Liver (tissue), 9 donors: ENCODE data around the gene PARP16. TPM values are rescaled to one million over a fixed set of nuclear protein-coding genes. Genes with fewer than 3 reads are reported as not detected.

ENCODE experiments used
- DNase-seq: peaks from one replicate; pipeline ENCODE4 v3.0.0-alpha.2; 2017; ENCODE audit warnings: low spot score
- H3K27ac ChIP-seq, 2 donors: one replicate each; pipeline ENCODE4 v1.7.0; 2013; ENCODE audit warnings: inconsistent platforms in 2 of 2, low read length in 2 of 2, control low read depth in 1 of 2, low read depth in 1 of 2, mild to moderate bottlenecking in 1 of 2
- H3K27me3 ChIP-seq, 4 donors: one replicate each; pipeline versions ENCODE4 v1.6.1 to v1.7.0; 2013; ENCODE audit warnings: low read length in 3 of 4, inconsistent platforms in 1 of 4, mild to moderate bottlenecking in 1 of 4, moderate library complexity in 1 of 4; ENCODE audit not compliant: control insufficient read depth in 4 of 4, insufficient read depth in 4 of 4
- H3K36me3 ChIP-seq, 4 donors: one replicate each; pipeline versions ENCODE4 v1.6.1 to v1.7.0; 2013; ENCODE audit warnings: low read length in 3 of 4, mild to moderate bottlenecking in 3 of 4, low read depth in 1 of 4, moderate library complexity in 1 of 4; ENCODE audit not compliant: control insufficient read depth in 4 of 4, insufficient read depth in 3 of 4
- H3K4me1 ChIP-seq, 4 donors: one replicate each; pipeline versions ENCODE4 v1.6.1 to v1.7.0; 2013; ENCODE audit warnings: low read length in 3 of 4, mild to moderate bottlenecking in 3 of 4, moderate library complexity in 1 of 4; ENCODE audit not compliant: control insufficient read depth in 4 of 4, insufficient read depth in 4 of 4
- H3K4me3 ChIP-seq, 3 donors: one replicate each; pipeline versions ENCODE4 v1.6.1 to v1.7.0; 2013; ENCODE audit warnings: low read length in 3 of 3, control low read depth in 1 of 3, low read depth in 1 of 3, mild to moderate bottlenecking in 1 of 3
- H3K9ac ChIP-seq, 2 donors: one replicate each; pipeline ENCODE4 v1.7.0; 2013; ENCODE audit warnings: low read length in 2 of 2, mild to moderate bottlenecking in 2 of 2, moderate library complexity in 2 of 2, control low read depth in 1 of 2, low read depth in 1 of 2
- H3K9me3 ChIP-seq, 4 donors: one replicate each; pipeline versions ENCODE4 v1.6.1 to v1.7.0; 2013; ENCODE audit warnings: low read length in 3 of 4; ENCODE audit not compliant: control insufficient read depth in 4 of 4
- ATF3 ChIP-seq: IDR thresholded peaks from 2 replicates; pipeline ENCODE4 v1.6.1; 2016; ENCODE audit warnings: antibody characterized with exemption
- CTCF ChIP-seq: fragments of 150-350 bp; IDR thresholded peaks from 2 replicates; pipeline ENCODE4 v1.5.1; 2017; ENCODE audit warnings: improper control_type of control experiment, low read depth, low read length; ENCODE audit not compliant: missing input control
- EGR1 ChIP-seq, 2 donors: IDR thresholded peaks; 2 replicates each; pipeline ENCODE4 v1.6.1; 2016 to 2018; ENCODE audit warnings: antibody characterized with exemption in 2 of 2, low read depth in 2 of 2
- FOXA1 ChIP-seq: IDR thresholded peaks from 2 replicates; pipeline ENCODE4 v1.6.1; 2016; ENCODE audit warnings: antibody characterized with exemption
- FOXA2 ChIP-seq: IDR thresholded peaks from 2 replicates; pipeline ENCODE4 v1.6.1; 2016; ENCODE audit warnings: antibody characterized with exemption
- GABPA ChIP-seq, 2 donors: IDR thresholded peaks in 1 of 2; conservative IDR thresholded peaks in 1 of 2; 2 replicates each; pipeline ENCODE4 v1.6.1; 2016; ENCODE audit warnings: antibody characterized with exemption in 2 of 2, mild to moderate bottlenecking in 1 of 2, moderate library complexity in 1 of 2
- HNF4A ChIP-seq, 2 donors: conservative IDR thresholded peaks; 2 replicates each; pipeline ENCODE4 v1.6.1; 2016; ENCODE audit warnings: antibody characterized with exemption in 2 of 2, mild to moderate bottlenecking in 2 of 2
- HNF4G ChIP-seq: IDR thresholded peaks from 2 replicates; pipeline ENCODE4 v1.6.1; 2016; ENCODE audit warnings: antibody characterized with exemption
- JUND ChIP-seq, 2 donors: IDR thresholded peaks; 2 replicates each; pipeline ENCODE4 v1.6.1; 2016; ENCODE audit warnings: antibody characterized with exemption in 2 of 2
- NR2F2 ChIP-seq: IDR thresholded peaks from 2 replicates; pipeline ENCODE4 v1.6.1; 2016; ENCODE audit warnings: antibody characterized with exemption
- RAD21 ChIP-seq, 2 donors: IDR thresholded peaks; 2 replicates each; pipeline ENCODE4 v1.6.1; 2016; ENCODE audit warnings: antibody characterized with exemption in 2 of 2, mild to moderate bottlenecking in 2 of 2
- REST ChIP-seq: IDR thresholded peaks from 2 replicates; pipeline ENCODE4 v1.6.1; 2016; ENCODE audit warnings: antibody characterized with exemption, mild to moderate bottlenecking
- RXRA ChIP-seq, 2 donors: IDR thresholded peaks; 2 replicates each; pipeline ENCODE4 v1.6.1; 2017 to 2018; ENCODE audit warnings: antibody characterized with exemption in 2 of 2, mild to moderate bottlenecking in 1 of 2
- SP1 ChIP-seq: IDR thresholded peaks from 2 replicates; pipeline ENCODE4 v1.6.1; 2018; ENCODE audit warnings: antibody characterized with exemption, mild to moderate bottlenecking
- TAF1 ChIP-seq: conservative IDR thresholded peaks from 2 replicates; pipeline ENCODE4 v1.6.1; 2016; ENCODE audit warnings: antibody characterized with exemption, mild to moderate bottlenecking
- YY1 ChIP-seq: IDR thresholded peaks from 2 replicates; pipeline ENCODE4 v1.6.1; 2016; ENCODE audit warnings: antibody characterized with exemption, mild to moderate bottlenecking
- ZBTB33 ChIP-seq: IDR thresholded peaks from 2 replicates; pipeline ENCODE4 v1.6.1; 2016; ENCODE audit warnings: antibody characterized with exemption
- WGBS: extraction: QIAGEN DNeasy Blood & Tissue Kit; methylation state at CpG from one replicate; pipeline ENCODE4 v1.1.7; 2013; 5-methylcytosine and 5-hydroxymethylcytosine counted together
- polyA plus RNA-seq, 2 donors: library from polyadenylated mRNA; stranded (reverse) in 1 of 2; unstranded in 1 of 2; fragments of 200-250 nt in 1 of 2; fragments of >200 nt in 1 of 2; fragmentation: Nextera tagmentation in 1 of 2; extraction: Ambion mirVana in 1 of 2; gene quantifications; one replicate each; pipeline versions ENCODE4 v1.2.1 to v1.2.3, GENCODE V29; 2013 to 2015
- total RNA-seq, 2 donors: library from RNA; depleted of rRNA; stranded (reverse); fragments of >200 nt; gene quantifications; one replicate each; pipeline ENCODE4 v1.2.3, GENCODE V29; 2014
- TF ChIP-seq, protein P1 (sequence below): IDR thresholded peaks from 2 replicates; pipeline ENCODE4 v1.6.1; 2016; ENCODE audit warnings: antibody characterized with exemption
- donor health status: healthy.
- donor health status: healthy.
- donor health status: healthy.
- donor health status: healthy.
- donor health status: healthy.

The PARP16 gene
- total and polyA plus RNA-seq, 4 donors: 4.0 to 6.9 (median 5.7) TPM

DNA sequence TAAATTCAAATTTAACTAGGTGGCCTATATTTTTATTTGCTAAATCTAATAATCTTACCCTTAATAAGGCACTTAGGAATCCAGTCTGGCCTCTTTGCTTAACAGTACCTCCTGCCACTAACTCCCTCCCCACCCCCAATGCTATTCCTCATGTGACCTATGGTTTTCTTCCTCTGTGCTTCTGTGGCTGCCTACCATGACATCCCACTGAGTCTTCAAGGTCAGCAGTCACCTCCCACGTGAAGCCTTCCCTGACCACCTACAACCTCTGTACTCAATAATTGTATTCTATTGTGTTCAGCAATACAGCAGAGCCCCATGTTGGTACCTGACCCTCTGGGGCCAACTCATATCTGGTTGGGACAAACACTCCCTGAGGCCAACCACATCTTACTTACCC, 9.7 kb downstream of the PARP16 start:
- no peak for TF ChIP-seq YY1
- TF ChIP-seq TAF1: no peak
- no peak for TF ChIP-seq RXRA (IDR thresholded peaks at IDR 0.05)
- TF ChIP-seq SP1: no peak
- TF ChIP-seq ATF3: no peak
- no peak for TF ChIP-seq RAD21 (IDR thresholded peaks at IDR 0.05)
- no peak for TF ChIP-seq FOXA2
- TF ChIP-seq GABPA (IDR thresholded peaks at IDR 0.05 in 1 of 2, conservative IDR thresholded peaks at IDR 0.05 in 1 of 2): no peak
- no peak for TF ChIP-seq HNF4A (conservative IDR thresholded peaks at IDR 0.05)
- no peak for TF ChIP-seq REST
- no peak for TF ChIP-seq FOXA1
- TF ChIP-seq NR2F2: no peak
- TF ChIP-seq HNF4G: no peak
- TF ChIP-seq EGR1 (IDR thresholded peaks at IDR 0.05; ENCODE audit: low read depth in 2 of 2): no peak
- TF ChIP-seq, protein P1, sequence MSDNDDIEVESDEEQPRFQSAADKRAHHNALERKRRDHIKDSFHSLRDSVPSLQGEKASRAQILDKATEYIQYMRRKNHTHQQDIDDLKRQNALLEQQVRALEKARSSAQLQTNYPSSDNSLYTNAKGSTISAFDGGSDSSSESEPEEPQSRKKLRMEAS: no peak
- TF ChIP-seq CTCF: no peak
- TF ChIP-seq ZBTB33: no peak
- no peak for TF ChIP-seq JUND (IDR thresholded peaks at IDR 0.05)
- no peaks in the 10 kb centered on the region for H3K36me3 ChIP-seq

More for the DNA sequence above, 9.7 kb downstream of the PARP16 start:
- no peaks in the 10 kb centered on the region for H3K9me3 ChIP-seq
- H3K27me3 ChIP-seq: no peaks in the 10 kb centered on the region
- no peak for DNase-seq
- H3K27ac ChIP-seq: no peak overlapping the region
- H3K4me3 ChIP-seq: no peak overlapping the region
- no peak overlapping the region for H3K9ac ChIP-seq
- 81% methylated on average over 1 of the region's 1 CpG for WGBS
- H3K4me1 ChIP-seq: no peaks in the 10 kb centered on the region
